GM12878 (cell line): ENCODE results near the gene EEFSEC. TPM values are rescaled to one million over a fixed set of nuclear protein-coding genes. Genes with fewer than 3 reads are reported as not detected.

ENCODE experiments used
- ATAC-seq: fragments of 200-7000 bp; cut with Tn5 transposase; 3 replicates; pipeline ENCODE4 v1.9.1; 2020; ENCODE audit warnings: mild to moderate bottlenecking, moderate library complexity
- BruUV-seq: library from RNA; stranded (reverse); fragments of 400-500 nt; replicated peaks from 2 replicates; lab custom pipeline; 2021; lab: Mats Ljungman, UMichigan
- CTCF ChIA-PET: fragments of 300-600 bp; sonication (Branson Sonifier 250); formaldehyde crosslinking; extraction: SDS; loops from one replicate; lab custom pipeline; 2021; ENCODE audit warnings: inconsistent platforms; lab: Yijun Ruan, JAX
- POLR2A ChIA-PET: fragments of 350-600 bp; formaldehyde crosslinking; extraction: SDS; loops from one replicate; lab custom pipeline; 2021; ENCODE audit warnings: inconsistent platforms; lab: Charles Lee
- RAD21 ChIA-PET: fragments of 300-600 bp; sonication (Branson Sonifier 250); formaldehyde crosslinking; loops from one replicate; lab custom pipeline; 2023; ENCODE audit warnings: antibody characterized with exemption; ENCODE audit not compliant: unreplicated experiment; lab: Charles Lee
- SMC1A ChIA-PET: fragments of 300-600 bp; sonication (Branson Sonifier 250); formaldehyde crosslinking; loops from one replicate; lab custom pipeline; 2023; ENCODE audit not compliant: unreplicated experiment, uncharacterized antibody; lab: Charles Lee
- DNase-seq: peaks from one replicate; pipeline ENCODE4 v3.0.0-alpha.2; 2011; ENCODE audit warnings: low read depth, low spot score
- FAIRE-seq: peaks from 3 replicates; lab custom pipeline; 2011; peaks lifted over from hg19 to GRCh38; lab: Jason Lieb, UNC
- H2AFZ ChIP-seq: 2 replicates; pipeline ENCODE4 v1.6.0; 2011; ENCODE audit warnings: low read depth, low read length, control low read depth; ENCODE audit not compliant: control insufficient read depth
- H3K27ac ChIP-seq: 2 replicates; pipeline ENCODE4 v1.5.1; 2011; ENCODE audit warnings: control low read depth; ENCODE audit not compliant: control insufficient read depth, insufficient read depth
- H3K27me3 ChIP-seq, 2 experiments: replicated peaks in 1 of 2; 2 replicates each; pipeline versions ENCODE4 v1.6.0 to v1.6.1; 2011; ENCODE audit warnings: low read length in 1 of 2; ENCODE audit not compliant: control insufficient read depth in 2 of 2, insufficient read depth in 2 of 2
- H3K36me3 ChIP-seq, 2 experiments: 2 replicates each; pipeline ENCODE4 v1.5.1; 2011; ENCODE audit warnings: low read length in 1 of 2; ENCODE audit not compliant: control insufficient read depth in 2 of 2, insufficient read depth in 2 of 2
- H3K4me1 ChIP-seq: 2 replicates; pipeline ENCODE4 v1.6.1; 2011; ENCODE audit warnings: mild to moderate bottlenecking, low read length, moderate library complexity, mixed read lengths; ENCODE audit not compliant: control insufficient read depth, insufficient read depth
- H3K4me2 ChIP-seq: 2 replicates; pipeline ENCODE4 v1.6.0; 2011; ENCODE audit warnings: control low read depth; ENCODE audit not compliant: control insufficient read depth, insufficient read depth
- H3K4me3 ChIP-seq: fragments of 200-600 bp; sonication (generic); 2 replicates; pipeline ENCODE4 v1.5.1; 2016
- H3K79me2 ChIP-seq: 2 replicates; pipeline ENCODE4 v1.6.0; 2011; ENCODE audit warnings: low read length; ENCODE audit not compliant: control insufficient read depth, insufficient read depth
- H3K9ac ChIP-seq: 2 replicates; pipeline ENCODE4 v1.8.0; 2011; ENCODE audit warnings: low read length, control low read depth, mixed read lengths; ENCODE audit not compliant: control insufficient read depth, insufficient read depth
- H3K9me3 ChIP-seq: replicated peaks from 3 replicates; pipeline ENCODE4 v1.5.1; 2011; ENCODE audit warnings: mild to moderate bottlenecking, low read length; ENCODE audit not compliant: control insufficient read depth, insufficient read depth
- H4K20me1 ChIP-seq: 2 replicates; pipeline ENCODE4 v1.6.0; 2011; ENCODE audit not compliant: control insufficient read depth, insufficient read depth
- BRCA1 ChIP-seq: IDR thresholded peaks from 2 replicates; pipeline ENCODE4 v1.6.1; 2011; ENCODE audit warnings: low read depth, low read length, improper control_type of control experiment
- CBFB ChIP-seq: IDR thresholded peaks from 2 replicates; pipeline ENCODE4 v1.6.1; 2016; ENCODE audit warnings: antibody characterized with exemption, low read depth
- CBX5 ChIP-seq: sonication (generic); IDR thresholded peaks from 2 replicates; pipeline ENCODE4 v1.6.1; 2016; ENCODE audit warnings: low read depth, moderate library complexity, mild to moderate bottlenecking, inconsistent platforms
- CREM ChIP-seq: IDR thresholded peaks from 2 replicates; pipeline ENCODE4 v1.6.1; 2014; ENCODE audit warnings: antibody characterized with exemption, low read depth
- CTCF ChIP-seq, 3 experiments: IDR thresholded peaks in 2 of 3; conservative IDR thresholded peaks in 1 of 3; 2 replicates each; pipeline ENCODE4 v1.5.1; 2011; ENCODE audit warnings: low read depth in 3 of 3, low read length in 3 of 3, mild to moderate bottlenecking in 3 of 3, control low read depth in 2 of 3, moderate library complexity in 2 of 3, inconsistent platforms in 1 of 3, mixed read lengths in 1 of 3; ENCODE audit not compliant: control insufficient read depth in 2 of 3, insufficient read depth in 1 of 3; ENCODE audit errors: extremely low read depth in 1 of 3
- EP300 ChIP-seq, 2 experiments: fragments of 150-350 bp in 1 of 2; IDR thresholded peaks; 2 replicates each; pipeline ENCODE4 v1.6.1; 2011 to 2012; ENCODE audit warnings: low read depth in 2 of 2, low read length in 2 of 2, borderline replicate concordance in 1 of 2, improper control_type of control experiment in 1 of 2, inconsistent platforms in 1 of 2; ENCODE audit not compliant: control insufficient read depth in 1 of 2
- ETV6 ChIP-seq, 2 experiments: fragments of 450-650 bp in 1 of 2; IDR thresholded peaks in 1 of 2; conservative IDR thresholded peaks in 1 of 2; 2 replicates each; pipeline ENCODE4 v1.6.1; 2014; ENCODE audit warnings: antibody characterized with exemption in 1 of 2, borderline replicate concordance in 1 of 2, low read depth in 1 of 2, mild to moderate bottlenecking in 1 of 2, moderate library complexity in 1 of 2
- GABPA ChIP-seq: IDR thresholded peaks from 2 replicates; pipeline ENCODE4 v1.6.1; 2014; ENCODE audit warnings: antibody characterized with exemption, low read depth, mild to moderate bottlenecking, inconsistent platforms
- HCFC1 ChIP-seq: fragments of 150-350 bp; IDR thresholded peaks from 2 replicates; pipeline ENCODE4 v1.6.1; 2014; ENCODE audit warnings: low read length
- MAX ChIP-seq: IDR thresholded peaks from 2 replicates; pipeline ENCODE4 v1.6.1; 2012; ENCODE audit warnings: low read depth, low read length, improper control_type of control experiment
- NFYA ChIP-seq: IDR thresholded peaks from 2 replicates; pipeline ENCODE4 v1.6.1; 2011; ENCODE audit warnings: low read depth, mild to moderate bottlenecking, low read length, improper control_type of control experiment, borderline replicate concordance
- RB1 ChIP-seq: fragments of 450-650 bp; formaldehyde crosslinking; IDR thresholded peaks from 2 replicates; pipeline ENCODE4 v1.6.1; 2017; ENCODE audit warnings: mild to moderate bottlenecking, borderline replicate concordance
- STAT1 ChIP-seq: fragments of 450-650 bp; conservative IDR thresholded peaks from 2 replicates; pipeline ENCODE4 v1.6.1; 2014; ENCODE audit warnings: antibody characterized with exemption, mild to moderate bottlenecking
- TAF1 ChIP-seq: IDR thresholded peaks from 2 replicates; pipeline ENCODE4 v1.6.1; 2011; ENCODE audit warnings: mild to moderate bottlenecking, low read depth, low read length, borderline replicate concordance
- WGBS: methylation state at CpG from one replicate; pipeline ENCODE4 v1.1.6; 2016; ENCODE audit warnings: low lambda C conversion rate; ENCODE audit not compliant: insufficient replicate concordance, insufficient coverage; ENCODE audit errors: missing lambda C conversion rate; 5-methylcytosine and 5-hydroxymethylcytosine counted together
- in situ Hi-C: fragments of 300-500 bp; cut with MboI; formaldehyde crosslinking; loops from 9 replicates; pipeline ENCODE4 v1.14.3; 2018; ENCODE audit warnings: mixed read lengths
- intact Hi-C: fragments of 100-400 bp; cut with micrococcal nuclease; formaldehyde crosslinking; loops from one replicate; pipeline ENCODE4 v1.14.2; 2022; ENCODE audit not compliant: unreplicated experiment
- polyA plus RNA-seq, 11 experiments: library from polyadenylated mRNA; depleted of rRNA in 4 of 11; unstranded in 6 of 11; stranded (reverse) in 5 of 11; fragments of >200 nt; fragmentation: Nextera tagmentation in 4 of 11; fragmentation: Illumina TruSeq in 1 of 11; extraction: Ambion mirVana in 4 of 11; extraction: Trizol in 1 of 11; gene quantifications; 1 replicate in 1 of 11; 2 replicates in 10 of 11; pipeline versions ENCODE4 v1.2.1 to v1.2.3, GENCODE V29; 2011 to 2016; ENCODE audit warnings: inconsistent platforms in 2 of 11, missing spikeins in 2 of 11, low read depth in 1 of 11
- total RNA-seq, 4 experiments: library from RNA; depleted of rRNA in 3 of 4; stranded (reverse); fragments of >200 nt in 3 of 4; fragmentation: Illumina TruSeq in 1 of 4; extraction: Trizol in 1 of 4; gene quantifications; 2 replicates each; pipeline versions ENCODE4 v1.2.1 to v1.2.3, GENCODE V29; 2013 to 2021
- TF ChIP-seq, protein P1 (sequence below): fragments of 450-650 bp; IDR thresholded peaks from 2 replicates; pipeline ENCODE4 v1.6.1; 2017; ENCODE audit warnings: mild to moderate bottlenecking

EEFSEC gene
- total and polyA plus RNA-seq, 10 of the 15 experiments (the other 5 are each of a cell fraction or from before 2014, with no cell fraction given), result 0.29 to 29.1 (median 16.1) TPM

- CTCF ChIA-PET, result no interaction called here
- WGBS, result 86% methylated on average over 12 of the region's 12 CpGs
These were observed 226.3 kb downstream of the EEFSEC start for GRCh38 chr3:128379367-128380160.

More at GRCh38 chr3:128379367-128380160, 226.3 kb downstream of the EEFSEC start:
- no peak for DNase-seq
- intact Hi-C loops, result no loop called here
- no peaks in the 10 kb centered on the region for H4K20me1 ChIP-seq
- no peak for FAIRE-seq
- BruUV-seq, result no TSS peak
- no peak overlapping the region for H3K27ac ChIP-seq
- no peaks in the 10 kb centered on the region for H3K27me3 ChIP-seq
- POLR2A ChIA-PET, result no interaction called here
- no peak overlapping the region for H3K9ac ChIP-seq
- peaks cover 6% of the 10 kb centered on the region; the same call in 1 of the 2 replicates for H3K4me1 ChIP-seq
- RAD21 ChIA-PET, result no interaction called here
- no peak overlapping the region for H3K4me2 ChIP-seq
- in situ Hi-C loops, result no loop called here
- no peaks in the 10 kb centered on the region for H3K79me2 ChIP-seq
- no peak overlapping the region for H2AFZ ChIP-seq
- ATAC-seq, result no peak
- no peak overlapping the region for H3K4me3 ChIP-seq
- TF ChIP-seq CBX5, result no peak
- no peak for TF ChIP-seq GABPA
- TF ChIP-seq, protein P1, sequence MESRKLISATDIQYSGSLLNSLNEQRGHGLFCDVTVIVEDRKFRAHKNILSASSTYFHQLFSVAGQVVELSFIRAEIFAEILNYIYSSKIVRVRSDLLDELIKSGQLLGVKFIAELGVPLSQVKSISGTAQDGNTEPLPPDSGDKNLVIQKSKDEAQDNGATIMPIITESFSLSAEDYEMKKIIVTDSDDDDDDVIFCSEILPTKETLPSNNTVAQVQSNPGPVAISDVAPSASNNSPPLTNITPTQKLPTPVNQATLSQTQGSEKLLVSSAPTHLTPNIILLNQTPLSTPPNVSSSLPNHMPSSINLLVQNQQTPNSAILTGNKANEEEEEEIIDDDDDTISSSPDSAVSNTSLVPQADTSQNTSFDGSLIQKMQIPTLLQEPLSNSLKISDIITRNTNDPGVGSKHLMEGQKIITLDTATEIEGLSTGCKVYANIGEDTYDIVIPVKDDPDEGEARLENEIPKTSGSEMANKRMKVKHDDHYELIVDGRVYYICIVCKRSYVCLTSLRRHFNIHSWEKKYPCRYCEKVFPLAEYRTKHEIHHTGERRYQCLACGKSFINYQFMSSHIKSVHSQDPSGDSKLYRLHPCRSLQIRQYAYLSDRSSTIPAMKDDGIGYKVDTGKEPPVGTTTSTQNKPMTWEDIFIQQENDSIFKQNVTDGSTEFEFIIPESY, result no peak
- TF ChIP-seq CTCF (IDR thresholded peaks at IDR 0.05 in 2 of 3, conservative IDR thresholded peaks at IDR 0.05 in 1 of 3; ENCODE audit: control insufficient read depth in 2 of 3, extremely low read depth in 1 of 3, insufficient read depth in 1 of 3, low read depth in 3 of 3, low read length in 3 of 3), result no peak
- no peak for TF ChIP-seq RB1
- TF ChIP-seq MAX, result no peak
- no peak for TF ChIP-seq ETV6 (conservative IDR thresholded peaks at IDR 0.05 in 1 of 2, IDR thresholded peaks at IDR 0.05 in 1 of 2; ENCODE audit: borderline replicate concordance in 1 of 2, low read depth in 1 of 2)
- no peak for TF ChIP-seq HCFC1
- TF ChIP-seq CBFB, result no peak
- no peak for TF ChIP-seq BRCA1
- TF ChIP-seq TAF1, result no peak
- TF ChIP-seq NFYA, result no peak
- TF ChIP-seq EP300 (IDR thresholded peaks at IDR 0.05; ENCODE audit: borderline replicate concordance in 1 of 2, control insufficient read depth in 1 of 2, low read depth in 2 of 2, low read length in 2 of 2), result no peak
- no peak for TF ChIP-seq CREM
- TF ChIP-seq STAT1, result no peak
- no peaks in the 10 kb centered on the region for H3K9me3 ChIP-seq
- SMC1A ChIA-PET, result no interaction called here
- no peaks in the 10 kb centered on the region; a peak in 1 of 4 replicates for H3K36me3 ChIP-seq
